Measurements from ENCODE around the gene MIOS. TPM values are rescaled to one million over a fixed set of nuclear protein-coding genes. Genes with fewer than 3 reads are reported as not detected.

The MIOS gene
- total RNA-seq, 1 donor from 2014 or later, result 22.3 TPM

GRCh38 chr7:7650682-7651206, 84.1 kb downstream of the MIOS start:
- Mint-ChIP-seq H3K27ac (ENCODE audit: unreplicated experiment) (no peak overlapping the region), H3K27me3 (ENCODE audit: unreplicated experiment) (no peaks in the 10 kb centered on the region), H3K36me3 (ENCODE audit: low read depth, unreplicated experiment) (peaks cover 4% of the 10 kb centered on the region), H3K4me1 (ENCODE audit: unreplicated experiment) (no peaks in the 10 kb centered on the region), H3K9me3 (ENCODE audit: unreplicated experiment) (no peaks in the 10 kb centered on the region), H3K4me3 (ENCODE audit: unreplicated experiment) (no peak overlapping the region)
- no peak for TF ChIP-seq CTCF (IDR thresholded peaks at IDR 0.05; ENCODE audit: unreplicated experiment)
- no peak for DNase-seq (ENCODE audit: low spot score)

- H3K9me3 Mint-ChIP-seq (ENCODE audit: unreplicated experiment), result no peaks in the 10 kb centered on the region
- no peak for DNase-seq (ENCODE audit: low spot score)
- H3K4me3 Mint-ChIP-seq (ENCODE audit: unreplicated experiment), result no peak overlapping the region
- H3K4me1 Mint-ChIP-seq (ENCODE audit: unreplicated experiment), result no peaks in the 10 kb centered on the region
- no peaks in the 10 kb centered on the region for H3K27me3 Mint-ChIP-seq (ENCODE audit: unreplicated experiment)
- H3K36me3 Mint-ChIP-seq (ENCODE audit: low read depth, unreplicated experiment), result peaks cover 4% of the 10 kb centered on the region
- no peak for TF ChIP-seq CTCF (IDR thresholded peaks at IDR 0.05; ENCODE audit: unreplicated experiment)
- H3K27ac Mint-ChIP-seq (ENCODE audit: unreplicated experiment), result no peak overlapping the region
These were observed 84.8 kb downstream of the MIOS start for GRCh38 chr7:7651479-7651878.

- no peaks in the 10 kb centered on the region for H3K9me3 Mint-ChIP-seq (ENCODE audit: unreplicated experiment)
- no peak for TF ChIP-seq CTCF (IDR thresholded peaks at IDR 0.05; ENCODE audit: unreplicated experiment)
- no peak for DNase-seq (ENCODE audit: low spot score)
- H3K27ac Mint-ChIP-seq (ENCODE audit: unreplicated experiment), result no peak overlapping the region
- no peaks in the 10 kb centered on the region for H3K36me3 Mint-ChIP-seq (ENCODE audit: low read depth, unreplicated experiment)
- H3K4me1 Mint-ChIP-seq (ENCODE audit: unreplicated experiment), result no peaks in the 10 kb centered on the region
- no peaks in the 10 kb centered on the region for H3K27me3 Mint-ChIP-seq (ENCODE audit: unreplicated experiment)
- H3K4me3 Mint-ChIP-seq (ENCODE audit: unreplicated experiment), result no peak overlapping the region
These were observed 86.3 kb downstream of the MIOS start for GRCh38 chr7:7652798-7653540.

GRCh38 chr7:7653593-7654187, 87.0 kb downstream of the MIOS start:
- H3K4me1 Mint-ChIP-seq (ENCODE audit: unreplicated experiment), result no peaks in the 10 kb centered on the region
- H3K4me3 Mint-ChIP-seq (ENCODE audit: unreplicated experiment), result no peak overlapping the region
- H3K27me3 Mint-ChIP-seq (ENCODE audit: unreplicated experiment), result no peaks in the 10 kb centered on the region
- TF ChIP-seq CTCF (IDR thresholded peaks at IDR 0.05; ENCODE audit: unreplicated experiment), result peak; percentile 93
- peak; percentile 36 for DNase-seq (ENCODE audit: low spot score)
- H3K27ac Mint-ChIP-seq (ENCODE audit: unreplicated experiment), result no peak overlapping the region
- no peaks in the 10 kb centered on the region for H3K9me3 Mint-ChIP-seq (ENCODE audit: unreplicated experiment)
- H3K36me3 Mint-ChIP-seq (ENCODE audit: low read depth, unreplicated experiment), result no peaks in the 10 kb centered on the region

All from endothelial cell (in vitro differentiated cells).